Measurements from ENCODE around the gene DLEU7.

DNA sequence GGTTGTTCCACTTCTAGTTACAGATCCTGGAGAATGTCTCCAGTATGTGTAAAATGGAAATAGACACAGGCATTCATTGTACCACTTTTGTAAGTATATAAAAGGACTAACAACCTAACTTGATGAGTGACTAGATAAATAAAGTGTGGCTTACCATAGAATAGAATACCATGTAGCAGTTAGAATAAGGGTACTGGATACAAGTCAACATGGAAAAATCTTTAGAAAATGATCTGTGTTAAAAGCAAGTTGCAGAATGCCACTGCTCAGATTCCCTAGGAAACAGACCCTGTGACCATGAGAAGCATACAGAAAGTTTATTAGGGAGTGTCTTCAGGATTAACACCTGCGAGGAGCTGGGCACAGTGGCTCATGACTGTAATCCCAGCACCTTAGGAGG, 40.2 kb upstream of the DLEU7 start:
- TF ChIP-seq, protein P1, sequence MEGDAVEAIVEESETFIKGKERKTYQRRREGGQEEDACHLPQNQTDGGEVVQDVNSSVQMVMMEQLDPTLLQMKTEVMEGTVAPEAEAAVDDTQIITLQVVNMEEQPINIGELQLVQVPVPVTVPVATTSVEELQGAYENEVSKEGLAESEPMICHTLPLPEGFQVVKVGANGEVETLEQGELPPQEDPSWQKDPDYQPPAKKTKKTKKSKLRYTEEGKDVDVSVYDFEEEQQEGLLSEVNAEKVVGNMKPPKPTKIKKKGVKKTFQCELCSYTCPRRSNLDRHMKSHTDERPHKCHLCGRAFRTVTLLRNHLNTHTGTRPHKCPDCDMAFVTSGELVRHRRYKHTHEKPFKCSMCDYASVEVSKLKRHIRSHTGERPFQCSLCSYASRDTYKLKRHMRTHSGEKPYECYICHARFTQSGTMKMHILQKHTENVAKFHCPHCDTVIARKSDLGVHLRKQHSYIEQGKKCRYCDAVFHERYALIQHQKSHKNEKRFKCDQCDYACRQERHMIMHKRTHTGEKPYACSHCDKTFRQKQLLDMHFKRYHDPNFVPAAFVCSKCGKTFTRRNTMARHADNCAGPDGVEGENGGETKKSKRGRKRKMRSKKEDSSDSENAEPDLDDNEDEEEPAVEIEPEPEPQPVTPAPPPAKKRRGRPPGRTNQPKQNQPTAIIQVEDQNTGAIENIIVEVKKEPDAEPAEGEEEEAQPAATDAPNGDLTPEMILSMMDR (IDR thresholded peaks at IDR 0.05) = no peak
- no peak for TF ChIP-seq POLR2A (IDR thresholded peaks at IDR 0.05)

Data from right lobe of liver (tissue), 4 donors.